Stimulated activated CD4-positive, alpha-beta T cell treated with anti-CD3 and anti-CD28 coated beads, Interleukin-15, amount 100 ng/mL, for 48 hours (primary cell): ENCODE data around the gene HEXIM2.

ENCODE experiments used
- DNase-seq, 2 donors: peaks; one replicate each; pipeline ENCODE4 v3.0.0-alpha.2; 2020; ENCODE audit warnings: low read depth in 2 of 2

The HEXIM2 gene

GRCh38 chr17:45144199-45145034, 17.3 kb upstream of the HEXIM2 start:
- DNase-seq = no peak

DNA sequence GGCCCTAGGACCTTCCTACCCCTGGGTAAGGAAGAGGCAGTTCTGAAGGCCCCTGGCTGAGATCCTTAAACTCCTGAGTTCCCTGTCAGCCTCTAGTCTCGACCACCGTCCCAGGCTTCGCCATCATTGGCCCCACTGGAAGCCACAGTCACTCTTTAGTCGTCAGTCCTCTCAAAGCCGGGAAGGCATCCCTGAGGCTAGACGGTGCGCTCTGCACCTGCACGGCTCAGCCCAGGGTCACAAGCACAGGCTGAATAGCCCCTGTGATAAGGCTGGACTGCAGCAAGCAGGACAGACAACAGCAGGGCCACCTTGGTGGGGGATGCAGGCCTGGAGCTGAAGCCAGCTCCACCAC, 16.7 kb upstream of the HEXIM2 start:
- no peak for DNase-seq

DNA sequence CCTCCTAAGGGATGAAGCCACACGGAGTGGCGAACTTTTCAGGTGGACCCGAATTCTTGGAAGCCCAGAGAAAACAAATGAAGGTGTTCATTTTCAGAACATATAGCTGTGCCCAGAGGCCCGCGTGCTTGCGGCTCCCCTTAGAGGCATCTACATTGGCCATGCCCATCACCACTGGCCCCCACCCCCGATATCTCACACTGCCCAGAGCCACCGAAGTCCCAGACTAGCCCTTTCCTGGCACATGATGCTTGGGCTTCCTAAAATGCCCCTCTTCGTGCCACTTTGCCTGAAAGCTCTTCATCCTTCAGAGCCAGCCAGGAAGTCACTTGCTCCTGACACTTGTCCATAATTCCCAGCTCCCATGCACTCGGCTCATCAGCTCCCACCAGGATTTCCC, 15.5 kb upstream of the HEXIM2 start:
- no peak for DNase-seq

DNA sequence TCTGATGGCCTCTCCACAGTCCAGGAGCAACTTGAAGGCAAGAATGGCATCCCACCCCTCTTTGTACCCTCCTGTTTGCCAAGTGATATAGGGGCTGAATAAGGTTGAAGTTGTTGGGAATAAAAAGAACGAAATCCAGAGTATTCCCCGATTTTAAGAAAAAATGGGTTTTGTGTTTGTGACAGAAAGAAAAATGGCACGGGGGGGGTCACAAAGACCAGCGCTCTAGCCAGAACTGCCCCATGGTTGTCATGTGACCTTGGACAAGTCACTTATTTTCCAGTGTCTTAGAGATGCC, 15.1 kb upstream of the HEXIM2 start:
- DNase-seq = no peak

DNA sequence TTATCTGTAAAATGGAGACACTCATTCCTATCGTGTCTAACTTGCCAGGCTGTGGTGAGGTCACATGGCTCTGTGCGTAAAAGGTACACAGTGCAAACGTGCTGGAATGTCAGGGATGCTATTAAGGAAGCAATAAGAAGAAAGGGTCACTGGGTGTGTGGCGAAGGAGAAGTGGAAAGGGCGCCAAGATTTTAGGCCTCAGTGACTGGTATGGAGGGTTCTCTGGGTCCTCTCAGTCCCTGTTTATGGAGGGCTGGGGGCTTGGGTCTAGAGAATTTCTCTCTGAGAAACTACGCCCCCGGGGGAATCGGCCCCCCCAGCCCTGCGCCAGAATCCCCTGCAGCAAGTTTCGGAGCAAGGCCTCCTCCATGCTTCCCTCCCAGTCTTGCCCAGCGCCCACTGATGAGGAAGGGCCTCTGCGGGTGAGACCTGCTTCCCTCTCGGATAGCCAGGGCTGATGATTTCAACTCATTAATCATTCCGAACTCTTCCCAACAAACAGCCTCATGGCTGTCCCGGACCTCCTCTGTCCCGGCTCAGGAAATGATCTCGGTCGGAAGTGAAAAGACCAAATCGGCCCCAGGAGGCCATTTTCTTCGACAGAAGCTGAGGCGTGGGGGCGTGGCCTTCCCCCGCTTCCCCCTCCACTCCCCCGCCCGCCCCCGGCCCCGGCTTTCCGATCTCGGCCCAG, 14.6 kb upstream of the HEXIM2 start:
- no peak for DNase-seq

GRCh38 chr17:45147581-45148182, 14.0 kb upstream of the HEXIM2 start:
- DNase-seq = peak; percentile 73 to 75

GRCh38 chr17:45148183-45149036, 13.3 kb upstream of the HEXIM2 start, which contains the start of gene HEXIM1:
TSS of gene HEXIM1 (plus strand) at chr17:45148475. CDS start at chr17:45149191, 716 bp downstream.
- peak; percentile 98 to 99 for DNase-seq

DNA sequence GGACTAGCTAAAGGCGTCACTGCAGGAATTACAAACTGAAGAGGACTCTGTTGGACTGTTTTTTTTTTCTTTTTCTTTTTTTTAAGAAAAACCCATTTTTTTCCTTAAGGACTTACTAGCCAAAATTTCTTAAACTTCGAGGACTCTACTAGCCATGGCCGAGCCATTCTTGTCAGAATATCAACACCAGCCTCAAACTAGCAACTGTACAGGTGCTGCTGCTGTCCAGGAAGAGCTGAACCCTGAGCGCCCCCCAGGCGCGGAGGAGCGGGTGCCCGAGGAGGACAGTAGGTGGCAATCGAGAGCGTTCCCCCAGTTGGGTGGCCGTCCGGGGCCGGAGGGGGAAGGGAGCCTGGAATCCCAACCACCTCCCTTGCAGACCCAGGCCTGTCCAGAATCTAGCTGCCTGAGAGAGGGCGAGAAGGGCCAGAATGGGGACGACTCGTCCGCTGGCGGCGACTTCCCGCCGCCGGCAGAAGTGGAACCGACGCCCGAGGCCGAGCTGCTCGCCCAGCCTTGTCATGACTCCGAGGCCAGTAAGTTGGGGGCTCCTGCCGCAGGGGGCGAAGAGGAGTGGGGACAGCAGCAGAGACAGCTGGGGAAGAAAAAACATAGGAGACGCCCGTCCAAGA, 12.5 kb upstream of the HEXIM2 start:
- peak in 1 of 2 donors; percentile 67 for DNase-seq

GRCh38 chr17:45149669-45150664, 11.7 kb upstream of the HEXIM2 start:
- no peak for DNase-seq

GRCh38 chr17:45150911-45151809, 10.5 kb upstream of the HEXIM2 start:
- DNase-seq = no peak

- no peak for DNase-seq
Measured at GRCh38 chr17:45155029-45155428, 6.6 kb upstream of the HEXIM2 start.

GRCh38 chr17:45155483-45155882, 6.2 kb upstream of the HEXIM2 start:
- no peak for DNase-seq

DNA sequence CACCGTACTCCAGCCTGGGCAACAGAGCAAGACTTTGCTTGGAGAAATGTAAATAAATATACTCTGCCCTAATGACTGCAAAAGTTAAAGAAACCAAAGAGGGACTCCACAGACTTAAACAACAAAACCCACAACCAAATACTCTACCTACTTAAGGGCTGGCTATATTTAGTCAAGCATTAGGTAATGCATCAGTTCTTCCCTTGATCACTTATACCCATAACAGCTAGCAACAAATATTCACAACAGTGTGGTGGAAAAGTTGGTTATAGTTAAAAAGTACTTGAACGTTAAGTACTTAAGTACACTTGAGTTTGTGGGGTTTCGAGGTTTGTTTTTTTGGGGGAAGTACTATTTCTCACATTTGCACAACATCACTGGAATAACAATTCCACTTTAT, 5.4 kb upstream of the HEXIM2 start:
- no peak for DNase-seq

DNA sequence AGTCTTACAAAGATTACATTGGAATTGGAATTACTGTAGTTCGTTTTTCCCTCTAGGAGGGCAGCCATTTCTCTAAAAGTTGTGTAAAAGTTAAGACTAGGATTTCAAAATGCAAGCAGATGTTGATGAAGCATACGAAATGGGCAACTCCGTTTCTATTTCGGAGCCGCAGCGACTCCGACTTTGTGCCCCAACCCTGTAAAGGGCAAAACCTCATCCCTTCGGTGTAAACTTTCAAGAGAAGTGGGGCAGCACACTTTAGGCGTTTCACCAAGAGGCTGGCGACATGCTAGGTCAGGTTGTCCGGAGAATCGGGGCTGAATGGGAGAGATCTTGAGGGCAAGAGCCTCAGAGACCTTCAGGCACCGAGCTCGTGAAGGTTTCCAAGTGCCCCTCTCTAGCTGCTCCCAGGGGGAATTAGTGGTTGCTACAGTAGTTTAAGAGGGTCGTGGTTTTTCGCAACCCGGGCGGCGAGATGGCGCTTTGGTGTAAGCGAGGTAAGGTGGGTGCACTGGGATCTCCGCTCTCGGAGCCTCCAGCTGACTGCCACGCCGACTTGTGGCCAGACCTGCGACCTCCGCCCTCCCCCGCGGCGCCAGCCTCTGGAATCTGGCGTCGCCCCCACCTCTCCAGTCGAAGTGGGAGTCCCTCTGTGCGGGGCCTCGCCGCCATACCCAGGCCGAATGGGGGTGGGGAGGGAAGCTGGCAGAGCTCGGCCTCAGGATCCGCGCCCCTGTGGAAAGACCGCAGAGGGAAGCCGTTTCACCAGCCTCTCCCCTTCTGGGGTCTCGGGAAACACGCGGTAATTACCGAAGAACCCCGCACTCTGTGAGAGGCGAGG, 1.0 kb upstream of the HEXIM2 start:
- no peak for DNase-seq

GRCh38 chr17:45162025-45162687, 481 bp downstream of the HEXIM2 start:
- DNase-seq = no peak

GRCh38 chr17:45164734-45165269, 3.1 kb downstream of the HEXIM2 start:
- no peak for DNase-seq

DNA sequence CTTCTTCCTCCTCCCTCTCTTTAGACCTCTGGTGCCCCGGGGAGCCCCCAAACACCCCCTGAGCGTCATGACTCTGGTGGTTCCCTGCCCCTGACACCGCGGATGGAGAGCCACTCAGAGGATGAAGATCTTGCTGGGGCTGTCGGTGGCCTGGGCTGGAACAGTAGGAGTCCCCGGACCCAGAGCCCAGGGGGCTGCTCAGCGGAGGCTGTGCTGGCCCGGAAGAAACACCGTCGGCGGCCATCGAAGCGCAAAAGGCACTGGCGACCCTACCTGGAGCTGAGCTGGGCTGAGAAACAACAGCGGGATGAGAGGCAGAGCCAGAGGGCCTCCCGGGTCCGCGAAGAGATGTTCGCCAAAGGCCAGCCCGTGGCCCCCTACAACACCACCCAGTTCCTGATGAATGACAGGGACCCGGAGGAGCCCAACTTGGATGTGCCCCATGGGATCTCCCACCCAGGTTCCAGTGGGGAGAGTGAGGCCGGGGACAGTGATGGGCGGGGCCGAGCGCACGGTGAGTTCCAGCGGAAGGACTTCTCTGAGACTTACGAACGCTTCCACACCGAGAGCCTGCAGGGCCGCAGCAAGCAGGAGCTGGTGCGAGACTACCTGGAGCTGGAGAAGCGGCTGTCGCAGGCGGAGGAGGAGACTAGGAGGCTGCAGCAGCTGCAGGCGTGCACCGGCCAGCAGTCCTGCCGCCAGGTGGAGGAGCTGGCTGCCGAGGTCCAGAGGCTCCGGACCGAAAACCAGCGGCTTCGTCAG, 7.5 kb downstream of the HEXIM2 start:
- DNase-seq = no peak
